GM12875 (cell line): Measurements from ENCODE around the gene TWIST1.

Experiments
- H3K4me3 ChIP-seq: one replicate; pipeline ENCODE4 v1.5.1; 2011; ENCODE audit warnings: low read depth, low read length, control low read depth
- CTCF ChIP-seq: IDR thresholded peaks from 2 replicates; pipeline ENCODE4 v1.5.1; 2011; ENCODE audit warnings: low read depth, mild to moderate bottlenecking, control low read depth, inconsistent platforms, low read length, moderate library complexity, borderline replicate concordance; ENCODE audit not compliant: insufficient read depth

TWIST1 gene

GRCh38 chr7:19118636-19119371, 1.4 kb upstream of the TWIST1 start:
- no peak overlapping the region for H3K4me3 ChIP-seq

GRCh38 chr7:19117870-19118608, 603 bp upstream of the TWIST1 start:
- no peak for TF ChIP-seq CTCF
- no peak overlapping the region for H3K4me3 ChIP-seq

More at GRCh38 chr7:19118636-19119371, 1.4 kb upstream of the TWIST1 start:
- TF ChIP-seq CTCF = no peak

DNA sequence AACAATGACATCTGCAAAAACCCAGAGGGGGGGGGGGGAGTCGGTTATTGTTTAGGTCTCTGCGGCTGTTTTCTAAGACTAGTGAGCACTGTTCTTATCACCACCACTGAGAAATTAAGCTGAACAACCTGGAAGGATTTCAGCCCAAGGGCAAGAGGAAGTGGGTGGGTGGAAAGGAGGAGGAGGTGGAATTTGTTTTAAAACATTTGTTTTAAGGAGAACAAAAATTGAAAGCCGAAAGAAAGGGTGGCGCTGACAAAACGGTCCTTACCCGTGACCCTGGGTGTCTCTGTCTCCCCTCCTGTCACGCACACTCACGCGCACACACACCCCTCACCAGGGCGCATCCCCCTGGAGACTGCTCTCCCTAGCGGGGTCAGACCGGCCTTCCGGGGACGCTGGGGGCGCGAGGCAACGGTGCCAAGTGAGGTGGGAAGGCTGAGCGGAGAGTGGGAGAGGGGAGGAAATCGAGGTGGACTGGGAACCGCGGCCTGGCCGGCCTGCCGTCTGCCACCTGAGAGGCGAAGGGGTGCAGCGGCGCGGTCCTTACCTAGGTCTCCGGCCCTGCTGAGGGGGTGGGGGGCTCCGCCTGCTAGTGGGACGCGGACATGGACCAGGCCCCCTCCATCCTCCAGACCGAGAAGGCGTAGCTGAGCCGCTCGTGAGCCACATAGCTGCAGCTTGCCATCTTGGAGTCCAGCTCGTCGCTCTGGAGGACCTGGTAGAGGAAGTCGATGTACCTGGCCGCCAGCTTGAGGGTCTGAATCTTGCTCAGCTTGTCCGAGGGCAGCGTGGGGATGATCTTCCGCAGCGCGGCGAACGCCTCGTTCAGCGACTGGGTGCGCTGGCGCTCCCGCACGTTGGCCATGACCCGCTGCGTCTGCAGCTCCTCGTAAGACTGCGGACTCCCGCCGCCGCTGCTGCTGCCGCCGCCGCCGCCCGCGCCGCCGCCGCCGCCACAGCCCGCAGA, 1.0 kb downstream of the TWIST1 start:
- TF ChIP-seq CTCF = no peak
- H3K4me3 ChIP-seq = no peak overlapping the region

GRCh38 chr7:19114551-19114855, 2.9 kb downstream of the TWIST1 start:
- H3K4me3 ChIP-seq = no peak overlapping the region
- no peak for TF ChIP-seq CTCF

DNA sequence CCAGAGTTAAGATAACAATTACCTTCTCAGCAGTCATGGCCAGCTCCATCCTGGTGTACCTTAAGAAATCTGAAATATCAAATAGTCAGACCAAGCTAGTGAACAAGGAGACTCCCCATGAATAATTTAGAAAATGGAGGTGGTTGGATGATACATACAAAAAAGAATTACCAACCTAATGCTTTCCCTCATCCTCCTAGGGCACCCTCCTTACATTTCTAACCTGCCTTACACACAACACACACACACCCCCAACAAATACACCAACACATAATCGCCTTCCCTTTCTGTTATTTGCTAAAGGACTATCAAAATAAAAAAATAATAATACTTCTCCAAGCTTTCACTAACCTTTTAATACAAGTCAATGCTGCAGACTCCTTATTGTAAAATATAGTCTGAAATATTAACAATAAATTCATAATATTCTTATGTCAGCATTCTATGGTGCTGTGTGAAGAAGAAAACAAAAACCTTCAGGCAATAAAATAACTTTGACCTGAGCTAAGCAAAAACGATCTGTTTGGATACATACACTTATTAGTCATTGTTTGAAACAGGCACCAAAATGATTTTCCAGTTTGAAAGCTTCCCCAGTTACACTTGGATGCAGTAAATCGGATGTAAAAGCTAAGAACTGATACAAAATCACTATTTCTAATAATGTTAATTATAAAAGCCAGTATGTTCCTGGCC, 3.4 kb downstream of the TWIST1 start:
- TF ChIP-seq CTCF = no peak
- H3K4me3 ChIP-seq = no peak overlapping the region

GRCh38 chr7:19113002-19113350, 4.5 kb downstream of the TWIST1 start:
- no peak for TF ChIP-seq CTCF
- no peak overlapping the region for H3K4me3 ChIP-seq
